D721Med (cell line): ENCODE data around the gene HNRNPA3.

ENCODE experiments used
- DNase-seq: peaks from one replicate; pipeline ENCODE4 v3.0.0; 2011; ENCODE audit warnings: low spot score; ENCODE audit not compliant: insufficient read length
- FAIRE-seq: peaks from 2 replicates; lab custom pipeline; 2011; peaks lifted over from hg19 to GRCh38; lab: Jason Lieb, UNC
- CTCF ChIP-seq: IDR thresholded peaks from 2 replicates; pipeline ENCODE4 v1.5.1; 2012; ENCODE audit warnings: mild to moderate bottlenecking, control low read depth; ENCODE audit not compliant: insufficient read depth; ENCODE audit errors: missing control alignments

Gene HNRNPA3

GRCh38 chr2:177212106-177212890, at the start of gene HNRNPA3:
Gene HNRNPA3 (plus strand): TSS chr2:177212794. CDS start chr2:177212800, 6 bp downstream.
- TF ChIP-seq CTCF, result no peak
- FAIRE-seq (no peak), DNase-seq (peak; percentile 75)

GRCh38 chr2:177164131-177164530, 48.5 kb upstream of the HNRNPA3 start:
- no peak for TF ChIP-seq CTCF
- peak; percentile 73 for FAIRE-seq
- no peak for DNase-seq

- FAIRE-seq (peak; percentile 66), DNase-seq (peak; percentile 32)
- TF ChIP-seq CTCF, result peak; percentile 100
Measured at GRCh38 chr2:177164584-177165052, 48.0 kb upstream of the HNRNPA3 start.

- DNase-seq (no peak), FAIRE-seq (no peak)
- no peak for TF ChIP-seq CTCF
Measured at GRCh38 chr2:177165061-177165583, 47.5 kb upstream of the HNRNPA3 start.

GRCh38 chr2:177165721-177166711, 46.6 kb upstream of the HNRNPA3 start:
- TF ChIP-seq CTCF, result no peak
- FAIRE-seq, result no peak
- no peak for DNase-seq

- no peak for TF ChIP-seq CTCF
- DNase-seq (no peak), FAIRE-seq (no peak)
Measured at GRCh38 chr2:177169810-177170514, 42.6 kb upstream of the HNRNPA3 start.
